ENCODE results near the gene EYS.
"Not testable (repeated sequence)": the region's sequence is repeated elsewhere in the genome, so short reads cannot be mapped to it uniquely, and the experiment has no call there.

Gene EYS

DNA sequence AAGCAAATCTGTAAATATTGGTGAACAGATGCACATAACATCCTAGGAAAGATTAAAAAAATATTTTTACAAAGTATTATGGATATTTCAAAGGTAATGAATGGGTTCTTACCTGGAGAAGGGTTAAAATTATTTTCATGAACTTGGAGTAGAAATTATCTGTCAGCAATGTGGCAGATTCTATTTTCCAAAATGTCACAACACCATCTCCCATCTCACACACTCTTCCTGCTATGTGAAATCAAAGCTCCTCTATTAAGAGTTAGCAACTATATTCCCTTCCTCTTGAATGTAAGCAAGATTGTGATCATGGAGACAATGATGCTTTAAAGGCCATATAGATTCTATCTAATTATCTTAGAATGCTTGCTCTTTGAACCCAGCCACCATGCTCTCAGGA, 304.5 kb downstream of the EYS start:
- DNase-seq (ENCODE audit: low read depth, low spot score) = no peak
- H3K9ac ChIP-seq (ENCODE audit: insufficient read length, low read depth) = no peak overlapping the region
- H3K36me3 ChIP-seq (ENCODE audit: insufficient read depth, insufficient read length, low read length) = no peaks in the 10 kb centered on the region
- no peak overlapping the region for H3K4me3 ChIP-seq (ENCODE audit: insufficient read length, low read depth)
- no peaks in the 10 kb centered on the region for H3K4me1 ChIP-seq (ENCODE audit: insufficient read depth, insufficient read length)
- no peaks in the 10 kb centered on the region for H3K9me3 ChIP-seq (ENCODE audit: insufficient read depth, low read length)
- H3K27me3 ChIP-seq (ENCODE audit: insufficient read depth, insufficient read length) = no peaks in the 10 kb centered on the region
- no peak for TF ChIP-seq ZNF274 (IDR thresholded peaks at IDR 0.05; ENCODE audit: low read depth, low read length)
- no peak for TF ChIP-seq YY1 (IDR thresholded peaks at IDR 0.05; ENCODE audit: insufficient read depth, insufficient read length)
- TF ChIP-seq SUZ12 (IDR thresholded peaks at IDR 0.05; ENCODE audit: extremely low read depth, insufficient read depth, insufficient read length) = no peak

DNA sequence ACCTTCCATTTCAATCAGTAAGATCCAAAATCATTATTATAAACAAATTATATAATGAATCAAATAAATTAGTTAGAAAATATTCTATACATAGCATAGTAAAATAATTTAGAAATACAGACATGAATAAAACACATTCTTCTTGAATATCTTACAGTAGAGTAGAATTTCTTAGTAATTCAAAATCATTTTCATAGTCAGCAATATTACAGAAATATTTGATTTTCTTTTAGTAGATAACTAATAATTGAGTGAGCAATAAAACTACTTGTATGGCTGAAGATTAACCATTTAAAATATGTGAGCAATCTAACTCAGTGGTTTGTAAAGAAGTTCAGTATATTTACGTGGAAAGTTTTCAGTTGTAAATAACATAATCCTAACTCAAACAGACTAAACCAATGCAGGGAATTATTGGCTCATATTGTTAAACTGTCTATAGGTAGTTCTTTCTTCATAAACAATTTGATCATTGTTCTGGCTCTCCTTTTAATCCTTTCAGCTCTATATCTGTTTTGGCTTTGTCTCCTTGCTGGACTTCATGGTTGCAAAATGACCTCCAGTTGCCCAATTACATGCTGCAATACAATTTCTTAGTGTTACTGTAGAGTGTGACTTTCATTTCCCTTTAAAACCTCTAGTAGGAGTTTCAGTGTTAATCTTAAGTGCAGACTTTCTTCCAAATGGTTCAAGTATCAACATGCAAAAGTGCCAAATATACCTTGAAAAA, 307.5 kb downstream of the EYS start:
- no peak for DNase-seq (ENCODE audit: low read depth, low spot score)
- Histone ChIP-seq H3K36me3 (ENCODE audit: insufficient read depth, insufficient read length, low read length) (no peaks in the 10 kb centered on the region), H3K4me1 (ENCODE audit: insufficient read depth, insufficient read length) (no peaks in the 10 kb centered on the region), H3K9ac (ENCODE audit: insufficient read length, low read depth) (no peak overlapping the region), H3K4me3 (ENCODE audit: insufficient read length, low read depth) (no peak overlapping the region), H3K27me3 (ENCODE audit: insufficient read depth, insufficient read length) (no peaks in the 10 kb centered on the region), H3K9me3 (ENCODE audit: insufficient read depth, low read length) (no peaks in the 10 kb centered on the region)
- TF ChIP-seq ZNF274 (IDR thresholded peaks at IDR 0.05; ENCODE audit: low read depth, low read length) = no peak
- no peak for TF ChIP-seq YY1 (IDR thresholded peaks at IDR 0.05; ENCODE audit: insufficient read depth, insufficient read length)
- TF ChIP-seq SUZ12 (IDR thresholded peaks at IDR 0.05; ENCODE audit: extremely low read depth, insufficient read depth, insufficient read length) = no peak

DNA sequence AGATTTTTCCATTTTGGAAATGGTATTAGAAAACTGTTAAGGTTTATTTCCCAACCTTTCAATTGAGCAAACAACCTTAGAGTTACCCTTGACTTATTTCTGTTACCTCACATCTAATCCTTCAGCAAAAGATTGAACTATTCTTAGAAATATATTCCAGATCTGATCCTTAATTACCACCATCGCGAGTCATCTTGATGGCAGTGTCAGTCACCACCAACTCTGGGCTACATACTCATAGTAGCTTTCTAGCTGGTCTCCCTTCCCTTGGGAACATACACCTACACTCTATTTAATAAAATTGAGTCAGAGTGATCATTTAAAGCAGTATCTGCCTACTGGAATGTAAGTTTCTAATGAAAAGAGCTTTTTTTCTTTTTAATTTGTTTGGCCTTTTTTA, 308.2 kb downstream of the EYS start:
- H3K4me3 ChIP-seq (ENCODE audit: insufficient read length, low read depth) = no peak overlapping the region
- no peaks in the 10 kb centered on the region for H3K4me1 ChIP-seq (ENCODE audit: insufficient read depth, insufficient read length)
- H3K9me3 ChIP-seq (ENCODE audit: insufficient read depth, low read length) = no peaks in the 10 kb centered on the region
- TF ChIP-seq SUZ12 (IDR thresholded peaks at IDR 0.05; ENCODE audit: extremely low read depth, insufficient read depth, insufficient read length) (no peak), YY1 (IDR thresholded peaks at IDR 0.05; ENCODE audit: insufficient read depth, insufficient read length) (no peak), ZNF274 (IDR thresholded peaks at IDR 0.05; ENCODE audit: low read depth, low read length) (no peak)
- no peaks in the 10 kb centered on the region for H3K27me3 ChIP-seq (ENCODE audit: insufficient read depth, insufficient read length)
- no peaks in the 10 kb centered on the region for H3K36me3 ChIP-seq (ENCODE audit: insufficient read depth, insufficient read length, low read length)
- no peak overlapping the region for H3K9ac ChIP-seq (ENCODE audit: insufficient read length, low read depth)
- DNase-seq (ENCODE audit: low read depth, low spot score) = no peak

DNA sequence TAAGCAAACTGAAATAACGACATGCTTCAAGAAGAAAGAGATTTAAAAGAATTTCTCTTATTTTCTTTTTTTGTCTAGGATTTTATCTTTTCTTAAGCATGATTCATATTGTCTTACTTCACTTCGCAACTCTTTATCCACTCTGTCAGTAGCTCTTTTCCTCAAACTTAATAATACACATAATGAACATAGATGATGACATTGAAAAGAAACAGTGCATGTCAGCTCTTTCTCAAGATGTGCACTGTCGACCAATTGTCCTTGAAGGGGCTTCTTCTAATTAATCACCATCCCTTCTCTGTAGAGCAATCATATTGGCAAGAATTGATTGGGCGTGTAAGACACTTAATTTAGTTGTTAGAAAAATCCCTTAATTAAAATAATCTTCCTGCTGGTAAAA, 356.5 kb downstream of the EYS start:
- Histone ChIP-seq H3K9ac (ENCODE audit: insufficient read length, low read depth) (no peak overlapping the region), H3K27me3 (ENCODE audit: insufficient read depth, insufficient read length) (no peaks in the 10 kb centered on the region), H3K4me3 (ENCODE audit: insufficient read length, low read depth) (no peak overlapping the region), H3K4me1 (ENCODE audit: insufficient read depth, insufficient read length) (no peaks in the 10 kb centered on the region), H3K36me3 (ENCODE audit: insufficient read depth, insufficient read length, low read length) (no peaks in the 10 kb centered on the region), H3K9me3 (ENCODE audit: insufficient read depth, low read length) (no peaks in the 10 kb centered on the region)
- DNase-seq (ENCODE audit: low read depth, low spot score) = no peak
- TF ChIP-seq ZNF274 (IDR thresholded peaks at IDR 0.05; ENCODE audit: low read depth, low read length) = no peak

DNA sequence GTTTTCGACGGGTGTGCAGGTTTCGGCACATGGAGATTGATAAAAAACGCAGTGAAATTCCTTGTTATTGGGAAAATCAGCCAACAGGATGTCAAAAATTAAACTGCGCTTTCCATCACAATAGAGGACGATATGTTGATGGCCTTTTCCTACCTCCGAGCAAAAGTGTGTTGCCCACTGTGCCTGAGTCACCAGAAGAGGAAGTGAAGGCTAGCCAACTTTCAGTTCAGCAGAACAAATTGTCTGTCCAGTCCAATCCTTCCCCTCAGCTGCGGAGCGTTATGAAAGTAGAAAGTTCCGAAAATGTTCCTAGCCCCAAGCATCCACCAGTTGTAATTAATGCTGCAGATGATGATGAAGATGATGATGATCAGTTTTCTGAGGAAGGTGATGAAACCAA, 404.4 kb downstream of the EYS start:
- H3K4me3 ChIP-seq (ENCODE audit: insufficient read length, low read depth); DNase-seq (ENCODE audit: low read depth, low spot score); H3K9ac ChIP-seq (ENCODE audit: insufficient read length, low read depth); H3K4me1 ChIP-seq (ENCODE audit: insufficient read depth, insufficient read length); H3K27me3 ChIP-seq (ENCODE audit: insufficient read depth, insufficient read length); H3K9me3 ChIP-seq (ENCODE audit: insufficient read depth, low read length); H3K36me3 ChIP-seq (ENCODE audit: insufficient read depth, insufficient read length, low read length): not testable (repeated sequence)

DNA sequence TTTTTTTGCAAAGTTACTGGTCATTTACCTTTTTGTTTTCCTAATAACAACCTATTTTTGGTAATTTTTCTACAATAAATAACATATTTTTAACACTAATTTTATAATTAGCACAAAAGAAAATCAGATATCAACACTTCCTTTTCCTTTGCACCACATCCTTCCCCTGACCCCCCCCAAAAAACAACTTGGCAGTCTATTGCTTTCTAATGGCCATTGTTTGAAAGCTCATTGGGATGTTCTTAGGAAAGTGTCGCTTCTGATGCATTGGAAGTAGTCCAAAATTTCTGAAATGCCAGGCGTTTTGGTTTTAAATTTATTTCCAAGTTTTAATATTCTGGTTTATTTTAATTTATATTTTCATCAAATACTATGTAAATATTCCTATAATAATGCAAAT, 407.8 kb downstream of the EYS start:
- no peak for DNase-seq (ENCODE audit: low read depth, low spot score)
- no peaks in the 10 kb centered on the region for H3K27me3 ChIP-seq (ENCODE audit: insufficient read depth, insufficient read length)
- TF ChIP-seq YY1 (IDR thresholded peaks at IDR 0.05; ENCODE audit: insufficient read depth, insufficient read length) = no peak
- no peak for TF ChIP-seq SUZ12 (IDR thresholded peaks at IDR 0.05; ENCODE audit: extremely low read depth, insufficient read depth, insufficient read length)
- no peak for TF ChIP-seq ZNF274 (IDR thresholded peaks at IDR 0.05; ENCODE audit: low read depth, low read length)
- H3K4me1 ChIP-seq (ENCODE audit: insufficient read depth, insufficient read length) = no peaks in the 10 kb centered on the region
- H3K9ac ChIP-seq (ENCODE audit: insufficient read length, low read depth) = no peak overlapping the region
- no peaks in the 10 kb centered on the region for H3K9me3 ChIP-seq (ENCODE audit: insufficient read depth, low read length)
- no peaks in the 10 kb centered on the region for H3K36me3 ChIP-seq (ENCODE audit: insufficient read depth, insufficient read length, low read length)
- H3K4me3 ChIP-seq (ENCODE audit: insufficient read length, low read depth) = no peak overlapping the region

DNA sequence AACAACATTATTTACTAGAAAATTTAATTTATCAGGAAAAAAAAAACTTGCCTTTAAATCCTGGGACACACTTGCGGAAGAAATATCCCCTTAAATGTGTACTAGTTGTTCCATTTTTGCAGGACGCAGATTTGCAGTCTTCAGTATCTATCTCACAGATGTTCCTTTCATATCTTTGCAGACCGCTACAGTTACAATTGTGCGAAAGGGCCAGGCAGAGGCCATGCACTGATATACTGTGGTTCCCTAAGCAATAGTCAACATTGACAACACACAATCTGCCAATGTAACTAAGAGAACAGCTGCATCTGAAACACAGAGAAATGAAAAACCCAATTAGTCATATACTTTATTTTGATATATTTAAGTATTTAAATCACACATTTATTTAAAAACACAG, 411.2 kb downstream of the EYS start:
- Histone ChIP-seq H3K9me3 (ENCODE audit: insufficient read depth, low read length) (no peaks in the 10 kb centered on the region), H3K27me3 (ENCODE audit: insufficient read depth, insufficient read length) (no peaks in the 10 kb centered on the region), H3K36me3 (ENCODE audit: insufficient read depth, insufficient read length, low read length) (no peaks in the 10 kb centered on the region), H3K4me1 (ENCODE audit: insufficient read depth, insufficient read length) (no peaks in the 10 kb centered on the region), H3K4me3 (ENCODE audit: insufficient read length, low read depth) (no peak overlapping the region), H3K9ac (ENCODE audit: insufficient read length, low read depth) (no peak overlapping the region)
- TF ChIP-seq YY1 (IDR thresholded peaks at IDR 0.05; ENCODE audit: insufficient read depth, insufficient read length) (no peak), ZNF274 (IDR thresholded peaks at IDR 0.05; ENCODE audit: low read depth, low read length) (no peak), SUZ12 (IDR thresholded peaks at IDR 0.05; ENCODE audit: extremely low read depth, insufficient read depth, insufficient read length) (no peak)
- no peak for DNase-seq (ENCODE audit: low read depth, low spot score)

DNA sequence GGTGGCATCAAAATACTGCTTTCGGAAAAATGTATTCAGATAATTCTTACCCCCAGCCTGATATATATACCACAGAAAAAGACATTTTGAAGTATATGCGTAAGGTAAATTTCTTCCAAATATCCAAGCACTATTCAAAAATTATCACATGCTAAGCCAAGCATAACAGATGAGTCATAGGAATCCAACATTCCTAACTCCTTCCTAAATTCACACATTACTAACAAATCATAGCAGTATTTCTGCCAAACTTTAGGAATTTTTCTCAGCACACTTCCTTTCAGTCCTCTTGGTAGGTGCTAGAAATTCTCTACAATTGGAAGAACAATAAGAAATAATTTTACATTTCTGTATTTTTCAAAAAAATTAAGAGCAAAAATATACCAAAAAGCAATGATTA, 417.5 kb downstream of the EYS start:
- Histone ChIP-seq H3K9me3 (ENCODE audit: insufficient read depth, low read length) (no peaks in the 10 kb centered on the region), H3K4me3 (ENCODE audit: insufficient read length, low read depth) (no peak overlapping the region), H3K4me1 (ENCODE audit: insufficient read depth, insufficient read length) (no peaks in the 10 kb centered on the region), H3K36me3 (ENCODE audit: insufficient read depth, insufficient read length, low read length) (no peaks in the 10 kb centered on the region), H3K9ac (ENCODE audit: insufficient read length, low read depth) (no peak overlapping the region), H3K27me3 (ENCODE audit: insufficient read depth, insufficient read length) (no peaks in the 10 kb centered on the region)
- no peak for TF ChIP-seq YY1 (IDR thresholded peaks at IDR 0.05; ENCODE audit: insufficient read depth, insufficient read length)
- DNase-seq (ENCODE audit: low read depth, low spot score) = no peak
